ENCODE results near the gene PPL. TPM values are rescaled to one million over a fixed set of nuclear protein-coding genes. Genes with fewer than 3 reads are reported as not detected.
"Not testable (repeated sequence)": the region's sequence is repeated elsewhere in the genome, so short reads cannot be mapped to it uniquely, and the experiment has no call there.

PPL gene
- total RNA-seq, 1 experiment from 2014 or later = 0.04 TPM

DNA sequence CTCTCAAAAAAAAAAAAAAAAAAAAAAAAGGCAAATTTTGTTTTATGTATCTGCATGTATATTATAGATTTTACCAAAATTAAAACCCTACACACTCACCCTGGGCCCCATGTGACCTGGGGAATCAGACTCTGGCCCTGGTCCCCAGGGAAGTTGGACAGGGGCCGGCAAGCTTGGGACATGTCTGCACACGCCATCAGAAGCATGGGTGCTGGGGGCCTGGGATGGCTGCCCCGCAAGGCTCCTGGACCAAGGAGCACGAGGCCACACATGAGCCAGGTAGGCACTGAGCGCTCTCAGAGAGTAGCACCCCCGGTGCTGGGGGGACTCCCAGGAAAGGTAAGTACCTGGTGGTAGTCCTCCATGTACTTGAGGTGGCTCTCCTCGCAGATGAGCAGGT lies 39.6 kb downstream of the PPL start:
- no peaks in the 10 kb centered on the region for H3K27me3 ChIP-seq (replicated peaks; ENCODE audit: insufficient read depth, low read depth, low read length, poor library complexity)
- no peaks in the 10 kb centered on the region for H3K36me3 ChIP-seq (ENCODE audit: insufficient read depth, low read length, poor library complexity, severe bottlenecking)
- no peak overlapping the region for H3K27ac ChIP-seq (ENCODE audit: low read depth, low read length, poor library complexity, severe bottlenecking)
- intact Hi-C loops (cut with micrococcal nuclease; ENCODE audit: unreplicated experiment) = no loop called here
- CTCF ChIA-PET = no interaction called here
- POLR2A ChIA-PET (ENCODE audit: low non-redundant PET) = no interaction called here
- no TSS peak for BruUV-seq (replicated peaks)
- no peaks in the 10 kb centered on the region for H3K4me1 ChIP-seq (ENCODE audit: insufficient read depth, low read length, poor library complexity, severe bottlenecking)
- H3K4me3 ChIP-seq (ENCODE audit: low read depth, low read length, poor library complexity, severe bottlenecking) = no peak overlapping the region
- TF ChIP-seq EZH2 (IDR thresholded peaks at IDR 0.05; ENCODE audit: borderline replicate concordance, low read depth, low read length, poor library complexity, severe bottlenecking) = no peak
- TF ChIP-seq, protein P1, sequence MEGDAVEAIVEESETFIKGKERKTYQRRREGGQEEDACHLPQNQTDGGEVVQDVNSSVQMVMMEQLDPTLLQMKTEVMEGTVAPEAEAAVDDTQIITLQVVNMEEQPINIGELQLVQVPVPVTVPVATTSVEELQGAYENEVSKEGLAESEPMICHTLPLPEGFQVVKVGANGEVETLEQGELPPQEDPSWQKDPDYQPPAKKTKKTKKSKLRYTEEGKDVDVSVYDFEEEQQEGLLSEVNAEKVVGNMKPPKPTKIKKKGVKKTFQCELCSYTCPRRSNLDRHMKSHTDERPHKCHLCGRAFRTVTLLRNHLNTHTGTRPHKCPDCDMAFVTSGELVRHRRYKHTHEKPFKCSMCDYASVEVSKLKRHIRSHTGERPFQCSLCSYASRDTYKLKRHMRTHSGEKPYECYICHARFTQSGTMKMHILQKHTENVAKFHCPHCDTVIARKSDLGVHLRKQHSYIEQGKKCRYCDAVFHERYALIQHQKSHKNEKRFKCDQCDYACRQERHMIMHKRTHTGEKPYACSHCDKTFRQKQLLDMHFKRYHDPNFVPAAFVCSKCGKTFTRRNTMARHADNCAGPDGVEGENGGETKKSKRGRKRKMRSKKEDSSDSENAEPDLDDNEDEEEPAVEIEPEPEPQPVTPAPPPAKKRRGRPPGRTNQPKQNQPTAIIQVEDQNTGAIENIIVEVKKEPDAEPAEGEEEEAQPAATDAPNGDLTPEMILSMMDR (conservative IDR thresholded peaks at IDR 0.05; ENCODE audit: low read depth, low read length) = no peak
- DNase-seq (ENCODE audit: low spot score) = no peak
- no peaks in the 10 kb centered on the region for H3K9me3 ChIP-seq (ENCODE audit: low read depth, low read length, poor library complexity, severe bottlenecking)

DNA sequence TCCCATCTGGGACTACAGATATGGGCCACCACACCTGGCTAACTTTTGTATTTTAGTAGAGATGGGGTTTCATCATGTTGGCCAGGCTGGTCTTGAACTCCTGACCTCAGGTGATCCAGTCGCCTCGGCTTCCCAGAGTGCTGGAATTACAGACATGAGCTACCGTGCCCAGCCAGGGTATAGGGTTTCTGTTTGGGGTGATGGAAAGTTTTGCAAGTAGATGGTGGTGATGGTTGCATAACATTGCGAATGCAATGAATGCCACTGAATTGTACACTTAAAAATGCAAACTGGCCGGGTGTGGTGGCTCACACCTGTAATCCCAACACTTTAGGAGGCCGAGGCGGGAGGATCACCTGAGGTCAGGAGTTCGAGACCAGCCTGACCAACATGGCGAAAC lies 40.2 kb downstream of the PPL start:
- H3K27ac ChIP-seq (ENCODE audit: low read depth, low read length, poor library complexity, severe bottlenecking); intact Hi-C loops (cut with micrococcal nuclease; ENCODE audit: unreplicated experiment); H3K27me3 ChIP-seq (replicated peaks; ENCODE audit: insufficient read depth, low read depth, low read length, poor library complexity); H3K36me3 ChIP-seq (ENCODE audit: insufficient read depth, low read length, poor library complexity, severe bottlenecking); DNase-seq (ENCODE audit: low spot score); CTCF ChIA-PET; H3K4me1 ChIP-seq (ENCODE audit: insufficient read depth, low read length, poor library complexity, severe bottlenecking); H3K9me3 ChIP-seq (ENCODE audit: low read depth, low read length, poor library complexity, severe bottlenecking); BruUV-seq (replicated peaks); POLR2A ChIA-PET (ENCODE audit: low non-redundant PET); H3K4me3 ChIP-seq (ENCODE audit: low read depth, low read length, poor library complexity, severe bottlenecking): not testable (repeated sequence)

DNA sequence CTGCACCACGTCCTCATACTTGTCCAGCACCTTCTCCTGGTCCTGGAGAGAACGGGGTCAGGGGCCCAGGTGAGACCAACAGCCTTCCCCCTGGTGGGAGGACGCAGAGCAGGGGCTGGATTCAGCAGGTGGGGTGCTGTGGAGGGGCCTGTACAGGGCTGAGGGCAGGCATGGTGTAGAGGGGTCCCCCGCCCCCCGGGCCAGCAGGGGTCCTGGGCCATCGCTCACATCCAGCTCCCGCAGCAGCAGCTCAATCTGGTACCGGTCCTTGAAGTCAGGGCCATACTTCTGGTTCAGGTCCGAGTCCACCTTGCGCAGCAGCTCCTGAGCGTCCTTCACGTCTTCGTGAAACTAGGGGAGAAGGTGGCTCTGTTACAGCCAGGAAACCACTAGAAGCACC lies 41.6 kb downstream of the PPL start:
- no TSS peak for BruUV-seq (replicated peaks)
- TF ChIP-seq, protein P1 (conservative IDR thresholded peaks at IDR 0.05; ENCODE audit: low read depth, low read length) = no peak
- TF ChIP-seq EZH2 (IDR thresholded peaks at IDR 0.05; ENCODE audit: borderline replicate concordance, low read depth, low read length, poor library complexity, severe bottlenecking) = no peak
- DNase-seq (ENCODE audit: low spot score) = no peak
- Histone ChIP-seq H3K9me3 (ENCODE audit: low read depth, low read length, poor library complexity, severe bottlenecking) (no peaks in the 10 kb centered on the region), H3K4me3 (ENCODE audit: low read depth, low read length, poor library complexity, severe bottlenecking) (no peak overlapping the region), H3K4me1 (ENCODE audit: insufficient read depth, low read length, poor library complexity, severe bottlenecking) (no peaks in the 10 kb centered on the region), H3K27me3 (replicated peaks; ENCODE audit: insufficient read depth, low read depth, low read length, poor library complexity) (no peaks in the 10 kb centered on the region), H3K27ac (ENCODE audit: low read depth, low read length, poor library complexity, severe bottlenecking) (no peak overlapping the region), H3K36me3 (ENCODE audit: insufficient read depth, low read length, poor library complexity, severe bottlenecking) (no peaks in the 10 kb centered on the region)
- intact Hi-C loops (cut with micrococcal nuclease; ENCODE audit: unreplicated experiment) = no loop called here
- ChIA-PET POLR2A (ENCODE audit: low non-redundant PET) (no interaction called here), CTCF (no interaction called here)

DNA sequence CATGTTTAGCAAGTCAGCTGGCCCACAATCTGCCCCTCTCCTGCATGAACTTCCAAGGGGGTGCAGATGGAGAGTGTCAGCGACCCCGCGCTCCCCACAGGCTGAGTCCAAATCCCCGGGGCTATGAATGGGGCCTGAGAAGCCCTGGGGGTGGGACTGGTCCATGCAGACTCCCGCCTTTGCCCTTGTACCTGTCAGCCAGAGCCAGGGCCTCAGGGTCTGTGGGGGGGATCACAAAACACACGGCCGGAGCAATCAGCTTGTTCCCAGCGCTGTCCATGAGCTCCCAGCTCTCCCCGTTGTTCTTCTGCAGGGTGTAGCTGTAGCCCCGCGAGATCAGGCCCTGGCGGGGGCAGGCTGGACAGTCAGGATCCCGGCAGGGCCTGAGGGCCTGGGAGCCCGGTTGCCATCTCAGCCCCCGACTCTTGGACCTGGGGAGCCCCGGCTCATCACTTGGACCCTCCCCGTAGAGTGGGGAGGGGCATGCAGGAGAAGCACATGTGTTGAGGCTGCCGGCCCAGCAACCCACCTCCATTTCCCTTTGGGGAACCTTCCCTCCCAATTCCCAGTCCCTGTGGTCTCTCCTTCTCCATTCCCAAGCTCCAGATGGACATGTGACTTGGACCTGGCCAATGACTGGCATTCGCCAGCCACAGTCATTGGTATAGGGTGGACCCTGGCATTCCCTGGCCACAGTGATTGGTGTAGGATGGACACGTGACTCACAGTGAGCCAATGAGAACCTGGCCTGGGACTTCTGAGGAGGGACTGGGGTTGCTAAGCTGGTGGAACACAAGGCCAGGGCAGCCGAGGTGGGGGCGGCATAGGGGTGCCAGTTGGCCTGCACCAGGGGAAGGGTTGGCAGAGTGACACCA lies 42.4 kb downstream of the PPL start:
- Histone ChIP-seq H3K27ac (ENCODE audit: low read depth, low read length, poor library complexity, severe bottlenecking) (no peak overlapping the region), H3K4me3 (ENCODE audit: low read depth, low read length, poor library complexity, severe bottlenecking) (no peak overlapping the region), H3K4me1 (ENCODE audit: insufficient read depth, low read length, poor library complexity, severe bottlenecking) (no peaks in the 10 kb centered on the region), H3K9me3 (ENCODE audit: low read depth, low read length, poor library complexity, severe bottlenecking) (no peaks in the 10 kb centered on the region), H3K27me3 (replicated peaks; ENCODE audit: insufficient read depth, low read depth, low read length, poor library complexity) (no peaks in the 10 kb centered on the region), H3K36me3 (ENCODE audit: insufficient read depth, low read length, poor library complexity, severe bottlenecking) (no peaks in the 10 kb centered on the region)
- intact Hi-C loops (cut with micrococcal nuclease; ENCODE audit: unreplicated experiment) = no loop called here
- peak; percentile 17 for DNase-seq (ENCODE audit: low spot score)
- CTCF ChIA-PET = no interaction called here
- no TSS peak for BruUV-seq (replicated peaks)
- POLR2A ChIA-PET (ENCODE audit: low non-redundant PET) = no interaction called here
- TF ChIP-seq, protein P1 (conservative IDR thresholded peaks at IDR 0.05; ENCODE audit: low read depth, low read length) = no peak
- TF ChIP-seq EZH2 (IDR thresholded peaks at IDR 0.05; ENCODE audit: borderline replicate concordance, low read depth, low read length, poor library complexity, severe bottlenecking) = no peak
